Posterior cingulate gyrus (tissue), 11 donors: Measurements from ENCODE around the gene DNAJC12.
"Not testable (repeated sequence)": the region's sequence is repeated elsewhere in the genome, so short reads cannot be mapped to it uniquely, and the experiment has no call there.

Experiments used
- DNase-seq, 10 donors: peaks; one replicate each; pipeline versions ENCODE4 v3.0.0 to v3.0.0-alpha.2; 2020 to 2021; ENCODE audit warnings: mixed read lengths in 3 of 10
- intact Hi-C: fragments of 100-400 bp; cut with DNase I; formaldehyde crosslinking; loops from one replicate; pipeline ENCODE4 v1.15.1; 2023

Gene DNAJC12

GRCh38 chr10:67843284-67843683 is 5.3 kb upstream of the DNAJC12 start:
- intact Hi-C loops = no loop called here
- DNase-seq = no peak

GRCh38 chr10:67841737-67842136 is 3.7 kb upstream of the DNAJC12 start:
- intact Hi-C loops = no loop called here
- no peak for DNase-seq

- DNase-seq = no peak
- intact Hi-C loops = no loop called here
These were observed 2.0 kb upstream of the DNAJC12 start for GRCh38 chr10:67839951-67840350.

GRCh38 chr10:67839511-67839910 is 1.5 kb upstream of the DNAJC12 start:
- intact Hi-C loops, DNase-seq: not testable (repeated sequence)

- intact Hi-C loops = no loop called here
- no peak for DNase-seq
These were observed 1.0 kb downstream of the DNAJC12 start for GRCh38 chr10:67836972-67837371.

GRCh38 chr10:67836488-67836887 is 1.5 kb downstream of the DNAJC12 start:
- DNase-seq = no peak
- intact Hi-C loops = no loop called here

- intact Hi-C loops, DNase-seq: not testable (repeated sequence)
These were observed 2.2 kb downstream of the DNAJC12 start for GRCh38 chr10:67835541-67836394.

- intact Hi-C loops = no loop called here
- no peak for DNase-seq
These were observed 3.6 kb downstream of the DNAJC12 start for GRCh38 chr10:67834375-67834774.

- intact Hi-C loops = no loop called here
- no peak for DNase-seq
These were observed 10.2 kb downstream of the DNAJC12 start for GRCh38 chr10:67827811-67828210.

GRCh38 chr10:67819768-67820204 is 18.2 kb downstream of the DNAJC12 start:
- no peak for DNase-seq
- intact Hi-C loops = no loop called here

GRCh38 chr10:67818323-67818722 is 19.7 kb downstream of the DNAJC12 start:
- intact Hi-C loops = no loop called here
- no peak for DNase-seq

GRCh38 chr10:67816719-67817118 is 21.3 kb downstream of the DNAJC12 start:
- DNase-seq = no peak
- intact Hi-C loops = no loop called here

- intact Hi-C loops = no loop called here
- no peak for DNase-seq
These were observed 22.4 kb downstream of the DNAJC12 start for GRCh38 chr10:67815571-67816059.

- no peak for DNase-seq
- intact Hi-C loops = no loop called here
These were observed 26.0 kb downstream of the DNAJC12 start for GRCh38 chr10:67812007-67812406.

- no peak for DNase-seq
- intact Hi-C loops = no loop called here
These were observed 28.9 kb downstream of the DNAJC12 start for GRCh38 chr10:67809107-67809506.

- DNase-seq = no peak
- intact Hi-C loops = no loop called here
These were observed 29.3 kb downstream of the DNAJC12 start for GRCh38 chr10:67808704-67809103.

- no peak for DNase-seq
- intact Hi-C loops = no loop called here
These were observed 30.0 kb downstream of the DNAJC12 start for GRCh38 chr10:67807855-67808456.

GRCh38 chr10:67804395-67804678 is 33.7 kb downstream of the DNAJC12 start:
- DNase-seq = no peak
- intact Hi-C loops = no loop called here

- DNase-seq = no peak
- intact Hi-C loops = no loop called here
These were observed 34.2 kb downstream of the DNAJC12 start for GRCh38 chr10:67803588-67804394.

- no peak for DNase-seq
- intact Hi-C loops = no loop called here
These were observed 35.0 kb downstream of the DNAJC12 start for GRCh38 chr10:67802767-67803538.

- intact Hi-C loops = no loop called here
- no peak for DNase-seq
These were observed 36.9 kb downstream of the DNAJC12 start for GRCh38 chr10:67801118-67801517.
